Right lobe of liver (tissue), 6 donors: ENCODE data around the gene HERPUD1. TPM values are rescaled to one million over a fixed set of nuclear protein-coding genes. Genes with fewer than 3 reads are reported as not detected.
A peak's percentile ranks its signal among the peaks of the same experiment; 100 is the strongest.

Experiments
- ATAC-seq, 4 donors: fragments of 200-7000 bp; cut with Tn5 transposase; one replicate each; pipeline ENCODE4 v1.9.1; 2020; ENCODE audit warnings: mild to moderate bottlenecking in 4 of 4, moderate library complexity in 4 of 4
- DNase-seq, 3 donors: peaks; one replicate each; pipeline ENCODE4 v3.0.0-alpha.2; 2020
- H3K27ac ChIP-seq, 3 donors: fragments of 200-600 bp; one replicate each; pipeline ENCODE4 v1.8.0; 2022
- H3K27me3 ChIP-seq, 2 donors: fragments of 200-600 bp; one replicate each; pipeline ENCODE4 v1.8.0; 2022
- H3K36me3 ChIP-seq, 4 donors: fragments of 200-600 bp; sonication (generic) in 1 of 4; one replicate each; pipeline versions ENCODE4 v1.5.1 to v1.8.0; 2017 to 2022; ENCODE audit warnings: control low read depth in 1 of 4
- H3K4me1 ChIP-seq, 4 donors: fragments of 200-600 bp; sonication (generic) in 1 of 4; one replicate each; pipeline versions ENCODE4 v1.5.1 to v1.8.0; 2017 to 2022; ENCODE audit warnings: control low read depth in 1 of 4
- H3K4me3 ChIP-seq, 3 donors: fragments of 200-600 bp; one replicate each; pipeline ENCODE4 v1.8.0; 2022
- H3K9me3 ChIP-seq, 4 donors: fragments of 200-600 bp; sonication (generic) in 1 of 4; one replicate each; pipeline versions ENCODE4 v1.5.1 to v1.8.0; 2017 to 2022; ENCODE audit warnings: control low read depth in 1 of 4
- CTCF ChIP-seq, 4 donors: fragments of 200-600 bp in 3 of 4; fragments of 450-650 bp in 1 of 4; IDR thresholded peaks; one replicate each; pipeline versions ENCODE4 v1.5.1 to v1.8.0; 2016 to 2022; ENCODE audit warnings: antibody characterized with exemption in 4 of 4, mild to moderate bottlenecking in 2 of 4
- POLR2A ChIP-seq: fragments of 450-650 bp; IDR thresholded peaks from one replicate; pipeline ENCODE4 v1.6.1; 2017; ENCODE audit warnings: antibody characterized with exemption, mild to moderate bottlenecking
- WGBS: methylation state at CpG from one replicate; pipeline ENCODE4 v1.1.6; 2018; ENCODE audit warnings: low coverage, low lambda C conversion rate; ENCODE audit not compliant: insufficient coverage; ENCODE audit errors: missing lambda C conversion rate; 5-methylcytosine and 5-hydroxymethylcytosine counted together
- intact Hi-C, 2 donors: fragments of 100-400 bp; cut with DNase I; formaldehyde crosslinking; loops; one replicate each; pipeline versions ENCODE4 v1.11.2 to v1.14.1; 2022
- total RNA-seq, 6 experiments: library from RNA; depleted of rRNA in 2 of 6; stranded (reverse); fragments of >200 nt in 2 of 6; fragmentation: NEBNext Ultra II Directional in 3 of 6; extraction: Animal tissue kit (Norgen Biotek cat#: 25700) in 3 of 6; gene quantifications; one replicate each; pipeline versions ENCODE4 v1.1.0 to v1.2.4, GENCODE V29; 2016 to 2023
- donor health status: DM: no; HTN: yes; CAD: no.
- donor health status: DM: no; HTN: no; CAD: no.
- donor health status: DM: no; HTN: no; CAD: no.
- donor health status: DM: no; HTN: yes; CAD: no.
- donor health status: DM: no; HTN: yes; CAD: no.

Gene HERPUD1
- total RNA-seq, 6 experiments from 2014 or later, result 103 to 185 (median 133) TPM

- H3K4me3 ChIP-seq, result no peak overlapping the region
- H3K27me3 ChIP-seq, result no peaks in the 10 kb centered on the region
- H3K36me3 ChIP-seq, result no peaks in the 10 kb centered on the region
- intact Hi-C loops, result no loop called here
- TF ChIP-seq CTCF (IDR thresholded peaks at IDR 0.05) (no peak), POLR2A (no peak)
- no peak for ATAC-seq
- no peak overlapping the region for H3K27ac ChIP-seq
- H3K9me3 ChIP-seq, result no peaks in the 10 kb centered on the region
- DNase-seq, result no peak
- 82% methylated on average over 4 of the region's 10 CpGs for WGBS
- H3K4me1 ChIP-seq, result peaks cover 0 to 14% (median 6%) of the 10 kb centered on the region in 4 donors
These were observed 43.8 kb downstream of the HERPUD1 start for GRCh38 chr16:56975714-56976113.

GRCh38 chr16:56977216-56977615 lies 45.3 kb downstream of the HERPUD1 start:
- no peaks in the 10 kb centered on the region for H3K9me3 ChIP-seq
- H3K4me3 ChIP-seq, result no peak overlapping the region
- 84% methylated on average over 6 of the region's 6 CpGs for WGBS
- intact Hi-C loops, result no loop called here
- peaks cover 0 to 14% (median 6%) of the 10 kb centered on the region in 4 donors for H3K4me1 ChIP-seq
- no peak for DNase-seq
- ATAC-seq, result no peak
- no peak overlapping the region for H3K27ac ChIP-seq
- no peaks in the 10 kb centered on the region for H3K27me3 ChIP-seq
- no peak for TF ChIP-seq CTCF (IDR thresholded peaks at IDR 0.05)
- H3K36me3 ChIP-seq, result no peaks in the 10 kb centered on the region

- WGBS, result 87% methylated on average over 9 of the region's 11 CpGs
- DNase-seq, result no peak
- Histone ChIP-seq H3K4me1 (peaks cover 0 to 14% (median 6%) of the 10 kb centered on the region in 4 donors), H3K27me3 (no peaks in the 10 kb centered on the region), H3K4me3 (no peak overlapping the region), H3K36me3 (no peaks in the 10 kb centered on the region), H3K9me3 (no peaks in the 10 kb centered on the region), H3K27ac (no peak overlapping the region)
- intact Hi-C loops, result no loop called here
- TF ChIP-seq POLR2A, result no peak
- TF ChIP-seq CTCF (IDR thresholded peaks at IDR 0.05), result no peak
- no peak for ATAC-seq
These were observed 46.0 kb downstream of the HERPUD1 start for GRCh38 chr16:56977823-56978430.

- WGBS, result 57% methylated on average over 4 of the region's 4 CpGs
- peak overlapping the region in 2 of 3 donors; percentile 58 to 72 for H3K27ac ChIP-seq
- H3K4me3 ChIP-seq, result no peak overlapping the region
- no peaks in the 10 kb centered on the region for H3K27me3 ChIP-seq
- peak in 1 of 4 donors; percentile 16 for ATAC-seq
- intact Hi-C loops, result no loop called here
- no peak for TF ChIP-seq POLR2A
- TF ChIP-seq CTCF (IDR thresholded peaks at IDR 0.05), result no peak
- H3K9me3 ChIP-seq, result no peaks in the 10 kb centered on the region
- H3K36me3 ChIP-seq, result no peaks in the 10 kb centered on the region
- H3K4me1 ChIP-seq, result peaks cover 0 to 14% (median 6%) of the 10 kb centered on the region in 4 donors
- no peak for DNase-seq
These were observed 48.2 kb downstream of the HERPUD1 start for GRCh38 chr16:56980201-56980535.
